Mammary epithelial cell (primary cell): Measurements from ENCODE around the gene DNAJB12.

Experiments used
- EZH2 ChIP-seq: IDR thresholded peaks from 2 replicates; pipeline ENCODE4 v1.6.1; 2012; ENCODE audit warnings: low read length, inconsistent platforms, borderline replicate concordance
- TF ChIP-seq, protein P1 (sequence below), 2 donors: IDR thresholded peaks in 1 of 2; conservative IDR thresholded peaks in 1 of 2; 2 replicates each; pipeline ENCODE4 v1.5.1; 2011 to 2012; ENCODE audit warnings: inconsistent platforms in 2 of 2, low read length in 2 of 2, mild to moderate bottlenecking in 2 of 2, control low read depth in 1 of 2, low read depth in 1 of 2; ENCODE audit not compliant: insufficient read depth in 1 of 2; ENCODE audit errors: extremely low read depth in 1 of 2

DNA sequence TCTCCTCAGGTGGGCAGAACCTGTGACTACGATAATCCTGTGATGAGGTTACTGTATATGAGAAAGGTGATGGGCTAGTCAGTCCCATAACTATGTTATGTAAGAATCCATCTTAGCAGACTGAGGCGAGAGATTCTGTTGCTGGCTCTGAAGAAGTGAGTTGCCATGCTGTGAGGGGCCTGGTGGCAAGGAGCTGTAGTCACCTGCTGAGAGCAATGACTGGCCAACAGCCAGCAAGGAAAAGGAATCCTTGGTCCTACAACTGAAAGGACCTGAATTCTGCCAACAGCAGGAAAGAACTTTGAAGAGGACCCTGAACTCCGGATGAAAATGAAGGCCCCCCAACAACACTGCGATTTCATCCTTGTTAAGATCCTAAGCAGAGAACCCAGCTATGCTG lies 31.0 kb upstream of the DNAJB12 start:
- TF ChIP-seq, protein P1, sequence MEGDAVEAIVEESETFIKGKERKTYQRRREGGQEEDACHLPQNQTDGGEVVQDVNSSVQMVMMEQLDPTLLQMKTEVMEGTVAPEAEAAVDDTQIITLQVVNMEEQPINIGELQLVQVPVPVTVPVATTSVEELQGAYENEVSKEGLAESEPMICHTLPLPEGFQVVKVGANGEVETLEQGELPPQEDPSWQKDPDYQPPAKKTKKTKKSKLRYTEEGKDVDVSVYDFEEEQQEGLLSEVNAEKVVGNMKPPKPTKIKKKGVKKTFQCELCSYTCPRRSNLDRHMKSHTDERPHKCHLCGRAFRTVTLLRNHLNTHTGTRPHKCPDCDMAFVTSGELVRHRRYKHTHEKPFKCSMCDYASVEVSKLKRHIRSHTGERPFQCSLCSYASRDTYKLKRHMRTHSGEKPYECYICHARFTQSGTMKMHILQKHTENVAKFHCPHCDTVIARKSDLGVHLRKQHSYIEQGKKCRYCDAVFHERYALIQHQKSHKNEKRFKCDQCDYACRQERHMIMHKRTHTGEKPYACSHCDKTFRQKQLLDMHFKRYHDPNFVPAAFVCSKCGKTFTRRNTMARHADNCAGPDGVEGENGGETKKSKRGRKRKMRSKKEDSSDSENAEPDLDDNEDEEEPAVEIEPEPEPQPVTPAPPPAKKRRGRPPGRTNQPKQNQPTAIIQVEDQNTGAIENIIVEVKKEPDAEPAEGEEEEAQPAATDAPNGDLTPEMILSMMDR (conservative IDR thresholded peaks at IDR 0.05 in 1 of 2, IDR thresholded peaks at IDR 0.05 in 1 of 2; ENCODE audit: extremely low read depth in 1 of 2, insufficient read depth in 1 of 2, low read depth in 1 of 2, low read length in 2 of 2), result no peak
- TF ChIP-seq EZH2, result no peak
